KMS-11 (cell line): ENCODE measurements around the gene NEB.

Experiments used
- H2AFZ ChIP-seq: fragments of 200-600 bp; sonication (generic); 2 replicates; pipeline ENCODE4 v1.6.1; 2016; ENCODE audit warnings: antibody characterized with exemption, mixed run types, low read depth
- H3K27ac ChIP-seq: fragments of 200-600 bp; sonication (generic); 2 replicates; pipeline ENCODE4 v1.6.1; 2016; ENCODE audit warnings: mild to moderate bottlenecking, mixed run types
- H3K27me3 ChIP-seq: fragments of 200-600 bp; sonication (generic); 2 replicates; pipeline ENCODE4 v1.6.1; 2017; ENCODE audit warnings: mild to moderate bottlenecking, low read depth, mixed run types, moderate library complexity; ENCODE audit not compliant: insufficient read depth
- H3K36me3 ChIP-seq: fragments of 200-600 bp; sonication (generic); 2 replicates; pipeline ENCODE4 v1.6.1; 2017; ENCODE audit warnings: mild to moderate bottlenecking, mixed run types; ENCODE audit not compliant: insufficient read depth
- H3K4me1 ChIP-seq: fragments of 200-600 bp; sonication (generic); 2 replicates; pipeline ENCODE4 v1.6.1; 2016; ENCODE audit warnings: mild to moderate bottlenecking, low read depth, mixed run types; ENCODE audit not compliant: poor library complexity, severe bottlenecking
- H3K4me2 ChIP-seq: fragments of 200-600 bp; sonication (generic); 2 replicates; pipeline ENCODE4 v1.7.0; 2016; ENCODE audit warnings: mild to moderate bottlenecking, mixed run types
- H3K4me3 ChIP-seq: fragments of 200-600 bp; sonication (generic); IDR thresholded peaks from 2 replicates; pipeline ENCODE4 v1.6.1; 2017; ENCODE audit warnings: low read depth, low read length, mixed read lengths; ENCODE audit not compliant: insufficient read depth
- H3K79me2 ChIP-seq: fragments of 200-600 bp; sonication (generic); 2 replicates; pipeline ENCODE4 v1.6.1; 2016; ENCODE audit warnings: low read depth, mixed run types; ENCODE audit not compliant: insufficient read depth
- H3K9ac ChIP-seq: fragments of 200-600 bp; sonication (generic); 2 replicates; pipeline ENCODE4 v1.6.1; 2016; ENCODE audit warnings: mild to moderate bottlenecking, mixed run types
- H4K20me1 ChIP-seq: fragments of 200-600 bp; sonication (generic); 2 replicates; pipeline ENCODE4 v1.6.1; 2016; ENCODE audit warnings: mild to moderate bottlenecking, mixed run types; ENCODE audit not compliant: insufficient read depth
- TF ChIP-seq, protein P1 (sequence below): fragments of 200-600 bp; sonication (generic); conservative IDR thresholded peaks from 2 replicates; pipeline ENCODE4 v1.6.1; 2017; ENCODE audit warnings: low read depth, mild to moderate bottlenecking, antibody characterized with exemption, low read length, moderate library complexity, mixed read lengths

Gene NEB

DNA sequence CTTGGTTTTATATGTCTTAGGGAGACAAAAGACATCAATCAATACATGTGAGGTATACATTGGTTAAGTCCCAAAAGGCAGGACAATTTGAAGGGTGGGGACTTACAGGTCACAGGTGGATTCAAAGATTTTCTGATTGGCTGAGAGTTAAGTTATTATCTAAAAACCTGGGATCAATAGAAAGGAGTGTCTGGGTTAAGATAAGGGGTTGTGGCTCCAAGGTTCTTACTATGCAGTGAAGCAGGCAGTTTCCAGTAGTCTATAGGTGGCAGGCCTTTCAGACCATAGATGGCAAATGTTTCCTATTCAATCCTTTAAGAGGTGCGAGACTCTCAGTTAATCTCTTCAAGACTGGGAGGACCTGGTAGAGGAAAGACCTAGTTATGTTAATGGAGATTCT lies 42.1 kb upstream of the NEB start:
- no peaks in the 10 kb centered on the region for H3K4me1 ChIP-seq
- H3K27ac ChIP-seq, result no peak overlapping the region
- no peaks in the 10 kb centered on the region for H4K20me1 ChIP-seq
- TF ChIP-seq, protein P1, sequence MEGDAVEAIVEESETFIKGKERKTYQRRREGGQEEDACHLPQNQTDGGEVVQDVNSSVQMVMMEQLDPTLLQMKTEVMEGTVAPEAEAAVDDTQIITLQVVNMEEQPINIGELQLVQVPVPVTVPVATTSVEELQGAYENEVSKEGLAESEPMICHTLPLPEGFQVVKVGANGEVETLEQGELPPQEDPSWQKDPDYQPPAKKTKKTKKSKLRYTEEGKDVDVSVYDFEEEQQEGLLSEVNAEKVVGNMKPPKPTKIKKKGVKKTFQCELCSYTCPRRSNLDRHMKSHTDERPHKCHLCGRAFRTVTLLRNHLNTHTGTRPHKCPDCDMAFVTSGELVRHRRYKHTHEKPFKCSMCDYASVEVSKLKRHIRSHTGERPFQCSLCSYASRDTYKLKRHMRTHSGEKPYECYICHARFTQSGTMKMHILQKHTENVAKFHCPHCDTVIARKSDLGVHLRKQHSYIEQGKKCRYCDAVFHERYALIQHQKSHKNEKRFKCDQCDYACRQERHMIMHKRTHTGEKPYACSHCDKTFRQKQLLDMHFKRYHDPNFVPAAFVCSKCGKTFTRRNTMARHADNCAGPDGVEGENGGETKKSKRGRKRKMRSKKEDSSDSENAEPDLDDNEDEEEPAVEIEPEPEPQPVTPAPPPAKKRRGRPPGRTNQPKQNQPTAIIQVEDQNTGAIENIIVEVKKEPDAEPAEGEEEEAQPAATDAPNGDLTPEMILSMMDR, result no peak
- H3K4me2 ChIP-seq, result no peak overlapping the region
- H3K79me2 ChIP-seq, result no peaks in the 10 kb centered on the region
- no peaks in the 10 kb centered on the region for H3K36me3 ChIP-seq
- H3K4me3 ChIP-seq, result no peak overlapping the region
- no peak overlapping the region for H3K9ac ChIP-seq
- no peak overlapping the region for H2AFZ ChIP-seq
- no peaks in the 10 kb centered on the region for H3K27me3 ChIP-seq

DNA sequence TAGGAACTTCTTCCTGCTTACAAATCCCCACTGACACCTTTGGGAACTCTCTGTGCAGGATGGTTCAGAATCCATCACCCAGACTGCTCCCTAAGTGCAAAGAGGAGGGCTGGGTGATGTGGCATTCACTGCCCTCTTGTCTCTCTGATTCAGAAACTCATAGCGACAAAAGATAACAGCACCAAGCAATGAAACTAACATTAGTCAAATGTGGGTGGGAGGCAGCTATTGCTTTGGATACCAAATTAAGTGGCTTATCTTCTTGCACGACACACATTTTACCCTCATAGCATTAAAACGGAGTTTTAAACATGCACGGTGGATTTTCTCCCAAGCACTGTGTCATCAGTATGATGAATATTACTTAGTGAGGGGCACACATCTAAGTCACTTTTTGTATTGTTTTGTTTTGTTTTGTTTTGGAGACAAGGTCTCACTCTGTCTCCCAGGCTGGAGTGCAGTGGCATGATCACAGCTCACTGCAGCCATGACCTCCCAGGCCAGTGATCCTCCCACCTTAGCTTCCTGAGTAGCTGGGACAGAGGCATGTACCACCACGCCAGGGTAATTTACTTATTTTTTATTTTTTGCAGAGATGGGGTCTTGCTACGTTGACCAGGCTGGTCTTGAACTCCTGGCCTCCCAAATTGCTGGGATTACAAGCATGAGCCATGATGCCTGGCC lies 40.9 kb upstream of the NEB start:
- no peak overlapping the region for H3K4me3 ChIP-seq
- H3K27ac ChIP-seq, result no peak overlapping the region
- no peaks in the 10 kb centered on the region for H3K79me2 ChIP-seq
- no peaks in the 10 kb centered on the region for H3K4me1 ChIP-seq
- no peaks in the 10 kb centered on the region for H3K36me3 ChIP-seq
- TF ChIP-seq, protein P1, result no peak
- H2AFZ ChIP-seq, result no peak overlapping the region
- H3K9ac ChIP-seq, result no peak overlapping the region
- no peaks in the 10 kb centered on the region for H3K27me3 ChIP-seq
- no peak overlapping the region for H3K4me2 ChIP-seq
- no peaks in the 10 kb centered on the region for H4K20me1 ChIP-seq

GRCh38 chr2:151774506-151774905 lies 40.2 kb upstream of the NEB start:
- Histone ChIP-seq H3K79me2 (no peaks in the 10 kb centered on the region), H3K27me3 (no peaks in the 10 kb centered on the region), H3K4me3 (no peak overlapping the region), H4K20me1 (no peaks in the 10 kb centered on the region), H3K4me1 (no peaks in the 10 kb centered on the region), H3K27ac (no peak overlapping the region), H3K9ac (no peak overlapping the region), H3K4me2 (no peak overlapping the region), H3K36me3 (no peaks in the 10 kb centered on the region), H2AFZ (no peak overlapping the region)
- TF ChIP-seq, protein P1, result no peak

- Histone ChIP-seq H3K36me3 (no peaks in the 10 kb centered on the region), H3K4me2 (no peak overlapping the region), H3K4me1 (no peaks in the 10 kb centered on the region), H3K27me3 (no peaks in the 10 kb centered on the region), H3K27ac (no peak overlapping the region), H3K79me2 (no peaks in the 10 kb centered on the region), H3K9ac (no peak overlapping the region), H4K20me1 (no peaks in the 10 kb centered on the region), H3K4me3 (no peak overlapping the region), H2AFZ (no peak overlapping the region)
- TF ChIP-seq, protein P1, result no peak
Measured at GRCh38 chr2:151771599-151772358, 37.5 kb upstream of the NEB start.
